Brain microvascular endothelial cell (primary cell): ENCODE measurements around the gene TOE1.

ENCODE experiments used
- DNase-seq: peaks from one replicate; pipeline ENCODE4 v3.0.0-alpha.2; 2020
- H3K27ac ChIP-seq: fragments of 250-450 bp; sonication (Bioruptor Pico); 2 replicates; pipeline ENCODE4 v1.5.1; 2020; ENCODE audit warnings: mild to moderate bottlenecking, moderate library complexity
- H3K27me3 ChIP-seq: fragments of 250-450 bp; sonication (Bioruptor Pico); replicated peaks from 2 replicates; pipeline ENCODE4 v1.5.1; 2020; ENCODE audit warnings: mild to moderate bottlenecking
- H3K36me3 ChIP-seq: fragments of 250-450 bp; sonication (Bioruptor Pico); replicated peaks from 2 replicates; pipeline ENCODE4 v1.5.1; 2020; ENCODE audit warnings: mild to moderate bottlenecking
- H3K4me3 ChIP-seq: 2 replicates; pipeline ENCODE4 v1.5.1; 2011; ENCODE audit warnings: low read depth, mild to moderate bottlenecking, control low read depth, low read length, moderate library complexity
- in situ Hi-C: cut with HindIII; loops from 2 replicates; pipeline ENCODE4 v1.10.0; 2017; ENCODE audit warnings: low sequenced_read_pairs, low pct_ligation_motif_present
- TF ChIP-seq, protein P1 (sequence below): IDR thresholded peaks from 2 replicates; pipeline ENCODE4 v1.5.1; 2011; ENCODE audit warnings: low read depth, mild to moderate bottlenecking, moderate library complexity, low read length, control low read depth, inconsistent platforms; ENCODE audit errors: missing control alignments

The TOE1 gene

GRCh38 chr1:45306319-45306718, 33.7 kb upstream of the TOE1 start:
- peak; percentile 43 for DNase-seq
- no peaks in the 10 kb centered on the region for H3K36me3 ChIP-seq
- in situ Hi-C loops = loop anchor here (25.0 kb wide), 1 partner anchor 294 kb away; the partner anchor contains the start of genes HECTD3 and UROD
- no peaks in the 10 kb centered on the region for H3K27me3 ChIP-seq
- peak overlapping the region; percentile 35 for H3K27ac ChIP-seq
- no peak overlapping the region for H3K4me3 ChIP-seq
- TF ChIP-seq, protein P1, sequence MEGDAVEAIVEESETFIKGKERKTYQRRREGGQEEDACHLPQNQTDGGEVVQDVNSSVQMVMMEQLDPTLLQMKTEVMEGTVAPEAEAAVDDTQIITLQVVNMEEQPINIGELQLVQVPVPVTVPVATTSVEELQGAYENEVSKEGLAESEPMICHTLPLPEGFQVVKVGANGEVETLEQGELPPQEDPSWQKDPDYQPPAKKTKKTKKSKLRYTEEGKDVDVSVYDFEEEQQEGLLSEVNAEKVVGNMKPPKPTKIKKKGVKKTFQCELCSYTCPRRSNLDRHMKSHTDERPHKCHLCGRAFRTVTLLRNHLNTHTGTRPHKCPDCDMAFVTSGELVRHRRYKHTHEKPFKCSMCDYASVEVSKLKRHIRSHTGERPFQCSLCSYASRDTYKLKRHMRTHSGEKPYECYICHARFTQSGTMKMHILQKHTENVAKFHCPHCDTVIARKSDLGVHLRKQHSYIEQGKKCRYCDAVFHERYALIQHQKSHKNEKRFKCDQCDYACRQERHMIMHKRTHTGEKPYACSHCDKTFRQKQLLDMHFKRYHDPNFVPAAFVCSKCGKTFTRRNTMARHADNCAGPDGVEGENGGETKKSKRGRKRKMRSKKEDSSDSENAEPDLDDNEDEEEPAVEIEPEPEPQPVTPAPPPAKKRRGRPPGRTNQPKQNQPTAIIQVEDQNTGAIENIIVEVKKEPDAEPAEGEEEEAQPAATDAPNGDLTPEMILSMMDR = no peak

GRCh38 chr1:45306905-45307304, 33.1 kb upstream of the TOE1 start:
- H3K4me3 ChIP-seq = no peak overlapping the region
- no peaks in the 10 kb centered on the region for H3K27me3 ChIP-seq
- H3K27ac ChIP-seq = peak overlapping the region; percentile 35
- H3K36me3 ChIP-seq = no peaks in the 10 kb centered on the region
- TF ChIP-seq, protein P1 = no peak
- no peak for DNase-seq
- in situ Hi-C loops = loop anchor here (25.0 kb wide), 1 partner anchor 295 kb away; the partner anchor contains the start of genes HECTD3 and UROD

DNA sequence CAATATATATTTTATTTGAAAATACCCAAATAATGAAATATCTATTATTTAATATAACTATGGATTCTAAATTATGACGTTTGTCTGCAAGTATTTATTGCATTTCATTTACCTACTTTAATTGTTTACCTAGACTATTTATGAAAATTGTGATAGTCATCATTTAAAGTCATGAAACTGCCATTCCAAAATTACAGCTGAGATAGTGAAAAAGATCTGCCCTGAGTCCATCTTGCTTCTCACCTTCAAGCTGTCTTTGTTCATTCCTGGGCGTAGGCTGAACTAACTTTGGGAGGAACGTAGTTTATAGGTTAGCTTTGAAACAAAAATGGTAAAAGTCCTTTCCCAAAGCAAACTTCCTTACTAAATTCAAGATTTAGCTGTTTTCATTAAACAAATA, 25.7 kb upstream of the TOE1 start:
- Histone ChIP-seq H3K4me3 (no peak overlapping the region), H3K36me3 (no peaks in the 10 kb centered on the region), H3K27ac (no peak overlapping the region), H3K27me3 (no peaks in the 10 kb centered on the region)
- DNase-seq = no peak
- TF ChIP-seq, protein P1 = no peak
- in situ Hi-C loops = loop anchor here (25.0 kb wide), 1 partner anchor 302 kb away; the partner anchor contains the start of genes HECTD3 and UROD

DNA sequence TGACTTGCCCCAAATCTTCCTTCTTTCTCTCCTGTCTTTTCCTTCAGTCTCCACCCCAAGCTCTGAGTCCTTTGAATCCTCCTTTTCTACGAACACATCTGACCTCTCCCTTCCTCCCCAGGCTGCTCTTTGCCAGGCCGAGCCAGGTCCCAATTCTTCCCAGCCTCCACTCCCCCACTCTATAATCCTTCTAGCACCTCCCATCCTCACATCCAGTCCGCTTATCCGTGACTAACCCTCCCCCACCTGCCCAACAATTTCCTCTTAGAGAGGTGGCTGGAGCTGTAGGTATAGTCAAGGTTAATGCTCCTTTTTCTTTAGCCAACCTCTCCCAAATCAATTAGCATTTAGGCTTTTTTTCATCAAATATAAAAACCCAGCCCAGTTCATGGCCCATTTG, 22.8 kb upstream of the TOE1 start:
- H3K4me3 ChIP-seq = no peak overlapping the region
- no peak overlapping the region for H3K27ac ChIP-seq
- H3K27me3 ChIP-seq = no peaks in the 10 kb centered on the region
- TF ChIP-seq, protein P1 = no peak
- no peak for DNase-seq
- H3K36me3 ChIP-seq = no peaks in the 10 kb centered on the region
- in situ Hi-C loops = loop anchor here (25.0 kb wide), 1 partner anchor 305 kb away; the partner anchor contains the start of genes HECTD3 and UROD

- in situ Hi-C loops = loop anchor here (25.0 kb wide), 1 partner anchor 307 kb away; the partner anchor contains the start of genes HECTD3 and UROD
- Histone ChIP-seq H3K27me3 (no peaks in the 10 kb centered on the region), H3K4me3 (no peak overlapping the region), H3K36me3 (no peaks in the 10 kb centered on the region), H3K27ac (no peak overlapping the region)
- TF ChIP-seq, protein P1 = no peak
- no peak for DNase-seq
These were observed 20.2 kb upstream of the TOE1 start for GRCh38 chr1:45319761-45320160.

DNA sequence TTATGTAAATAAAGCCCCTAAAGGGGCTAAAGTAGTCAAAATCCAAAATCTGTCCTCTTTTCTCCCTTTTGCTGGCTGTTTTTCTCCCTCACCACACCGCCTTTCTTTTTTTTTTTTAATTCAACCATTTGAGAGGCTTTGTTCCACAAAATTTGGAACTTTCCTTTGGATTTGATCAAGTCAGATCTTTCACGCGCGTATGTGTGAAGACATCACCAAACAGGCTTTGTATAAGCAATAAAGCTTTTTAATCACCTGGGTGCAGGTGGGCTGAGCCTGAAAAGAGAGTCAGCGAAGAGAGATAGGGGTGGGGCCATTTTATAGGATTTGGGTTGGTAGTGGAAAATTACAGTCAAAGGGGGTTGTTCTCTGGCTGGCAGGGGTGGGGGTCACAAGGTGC, 18.5 kb upstream of the TOE1 start:
- in situ Hi-C loops = loop anchor here (25.0 kb wide), 1 partner anchor 309 kb away; the partner anchor contains the start of genes HECTD3 and UROD
- no peaks in the 10 kb centered on the region for H3K27me3 ChIP-seq
- DNase-seq = no peak
- TF ChIP-seq, protein P1 = no peak
- H3K36me3 ChIP-seq = no peaks in the 10 kb centered on the region
- no peak overlapping the region for H3K27ac ChIP-seq
- H3K4me3 ChIP-seq = no peak overlapping the region
